ENCODE results near the gene MICU1.

Gene MICU1

DNA sequence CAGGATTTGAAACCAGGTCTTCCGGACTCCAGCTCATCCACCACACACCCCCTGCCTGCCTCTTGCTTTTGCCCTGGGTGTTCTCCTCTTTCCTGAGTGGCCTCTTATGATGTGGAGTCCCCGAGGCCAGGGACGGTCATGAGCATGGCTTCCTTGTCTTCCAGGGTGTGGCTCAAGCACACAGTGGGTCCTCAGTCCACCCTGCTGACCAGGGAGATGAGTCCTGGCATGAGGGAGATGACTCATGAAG lies 303.9 kb downstream of the MICU1 start:
- no peak overlapping the region for H2AFZ ChIP-seq (ENCODE audit: low read depth)
- H4K20me1 ChIP-seq (ENCODE audit: insufficient read depth): no peaks in the 10 kb centered on the region
- H3K27ac ChIP-seq: peak overlapping the region; percentile 98
- no peaks in the 10 kb centered on the region for H3K27me3 ChIP-seq (ENCODE audit: insufficient read depth, low read depth)
- H3K4me2 ChIP-seq: peak overlapping the region; percentile 99; the same call in 1 of the 2 replicates
- no peaks in the 10 kb centered on the region for H3K79me2 ChIP-seq (ENCODE audit: insufficient read depth, low read depth)
- no peak overlapping the region for H3K4me3 ChIP-seq (IDR thresholded peaks at IDR 0.05; ENCODE audit: insufficient read depth, low read depth, low read length)
- H3K36me3 ChIP-seq (ENCODE audit: insufficient read depth): no peaks in the 10 kb centered on the region
- TF ChIP-seq, protein P1, sequence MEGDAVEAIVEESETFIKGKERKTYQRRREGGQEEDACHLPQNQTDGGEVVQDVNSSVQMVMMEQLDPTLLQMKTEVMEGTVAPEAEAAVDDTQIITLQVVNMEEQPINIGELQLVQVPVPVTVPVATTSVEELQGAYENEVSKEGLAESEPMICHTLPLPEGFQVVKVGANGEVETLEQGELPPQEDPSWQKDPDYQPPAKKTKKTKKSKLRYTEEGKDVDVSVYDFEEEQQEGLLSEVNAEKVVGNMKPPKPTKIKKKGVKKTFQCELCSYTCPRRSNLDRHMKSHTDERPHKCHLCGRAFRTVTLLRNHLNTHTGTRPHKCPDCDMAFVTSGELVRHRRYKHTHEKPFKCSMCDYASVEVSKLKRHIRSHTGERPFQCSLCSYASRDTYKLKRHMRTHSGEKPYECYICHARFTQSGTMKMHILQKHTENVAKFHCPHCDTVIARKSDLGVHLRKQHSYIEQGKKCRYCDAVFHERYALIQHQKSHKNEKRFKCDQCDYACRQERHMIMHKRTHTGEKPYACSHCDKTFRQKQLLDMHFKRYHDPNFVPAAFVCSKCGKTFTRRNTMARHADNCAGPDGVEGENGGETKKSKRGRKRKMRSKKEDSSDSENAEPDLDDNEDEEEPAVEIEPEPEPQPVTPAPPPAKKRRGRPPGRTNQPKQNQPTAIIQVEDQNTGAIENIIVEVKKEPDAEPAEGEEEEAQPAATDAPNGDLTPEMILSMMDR (conservative IDR thresholded peaks at IDR 0.05; ENCODE audit: low read depth, low read length): no peak
- H3K4me1 ChIP-seq (ENCODE audit: low read depth, poor library complexity, severe bottlenecking): peaks cover 66% of the 10 kb centered on the region
- no peak overlapping the region; the same call in 1 of the 2 replicates for H3K9ac ChIP-seq

- H3K36me3 ChIP-seq (ENCODE audit: insufficient read depth): no peaks in the 10 kb centered on the region
- peak overlapping the region; percentile 95 for H3K9ac ChIP-seq
- TF ChIP-seq, protein P1 (conservative IDR thresholded peaks at IDR 0.05; ENCODE audit: low read depth, low read length): no peak
- peak overlapping the region; percentile 98 for H3K27ac ChIP-seq
- H3K4me3 ChIP-seq (IDR thresholded peaks at IDR 0.05; ENCODE audit: insufficient read depth, low read depth, low read length): no peak overlapping the region
- H3K79me2 ChIP-seq (ENCODE audit: insufficient read depth, low read depth): no peaks in the 10 kb centered on the region
- peaks cover 71% of the 10 kb centered on the region for H3K4me1 ChIP-seq (ENCODE audit: low read depth, poor library complexity, severe bottlenecking)
- no peaks in the 10 kb centered on the region for H3K27me3 ChIP-seq (ENCODE audit: insufficient read depth, low read depth)
- H4K20me1 ChIP-seq (ENCODE audit: insufficient read depth): no peaks in the 10 kb centered on the region
- H3K4me2 ChIP-seq: peak overlapping the region; percentile 99
- H2AFZ ChIP-seq (ENCODE audit: low read depth): peak overlapping the region; percentile 41; the same call in 1 of the 2 replicates
Measured at GRCh38 chr10:72321248-72322029, 304.4 kb downstream of the MICU1 start.

DNA sequence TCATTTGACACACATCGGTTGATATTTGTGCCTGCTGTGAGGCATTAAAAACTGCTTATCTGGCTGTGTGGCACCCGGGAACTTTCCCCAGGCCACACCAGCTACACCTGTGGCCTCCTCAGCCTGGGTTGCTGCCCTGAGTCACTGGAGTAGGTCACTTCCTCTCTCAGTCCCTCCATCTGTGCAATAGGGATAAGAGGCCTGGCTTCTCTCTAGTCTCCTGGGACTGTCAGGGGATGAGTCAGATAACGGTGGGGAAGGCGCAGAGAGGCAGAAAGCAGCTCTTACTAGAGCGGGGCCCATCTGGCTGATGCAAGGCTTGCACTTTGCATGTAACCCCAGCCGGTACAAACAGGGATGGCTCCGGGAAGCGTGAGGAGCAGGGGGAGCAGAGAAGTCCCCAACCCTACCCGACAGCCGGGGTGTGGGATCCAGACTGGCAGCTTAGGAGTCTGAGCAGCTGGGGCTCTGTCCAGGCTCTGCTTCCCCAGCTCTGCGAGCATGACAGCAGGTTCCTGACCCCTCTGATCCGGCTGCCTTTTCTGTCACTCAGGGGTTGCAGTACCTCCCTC lies 305.1 kb downstream of the MICU1 start:
- H3K79me2 ChIP-seq (ENCODE audit: insufficient read depth, low read depth): no peaks in the 10 kb centered on the region
- H3K27ac ChIP-seq: peak overlapping the region; percentile 98
- H4K20me1 ChIP-seq (ENCODE audit: insufficient read depth): no peaks in the 10 kb centered on the region
- peak overlapping the region; percentile 99 for H3K4me2 ChIP-seq
- peak overlapping the region; percentile 95 for H3K9ac ChIP-seq
- H2AFZ ChIP-seq (ENCODE audit: low read depth): peak overlapping the region; percentile 41; the same call in 1 of the 2 replicates
- TF ChIP-seq, protein P1 (conservative IDR thresholded peaks at IDR 0.05; ENCODE audit: low read depth, low read length): no peak
- H3K27me3 ChIP-seq (ENCODE audit: insufficient read depth, low read depth): no peaks in the 10 kb centered on the region
- H3K36me3 ChIP-seq (ENCODE audit: insufficient read depth): no peaks in the 10 kb centered on the region
- H3K4me3 ChIP-seq (IDR thresholded peaks at IDR 0.05; ENCODE audit: insufficient read depth, low read depth, low read length): no peak overlapping the region
- H3K4me1 ChIP-seq (ENCODE audit: low read depth, poor library complexity, severe bottlenecking): peaks cover 78% of the 10 kb centered on the region

- Histone ChIP-seq H2AFZ (ENCODE audit: low read depth) (peak overlapping the region; percentile 51), H3K4me1 (ENCODE audit: low read depth, poor library complexity, severe bottlenecking) (peaks cover 87% of the 10 kb centered on the region)
Measured at GRCh38 chr10:72319416-72320254, 306.2 kb downstream of the MICU1 start.

More at GRCh38 chr10:72319416-72320254, 306.2 kb downstream of the MICU1 start:
- H4K20me1 ChIP-seq (ENCODE audit: insufficient read depth): no peaks in the 10 kb centered on the region
- no peaks in the 10 kb centered on the region for H3K27me3 ChIP-seq (ENCODE audit: insufficient read depth, low read depth)
- TF ChIP-seq, protein P1 (conservative IDR thresholded peaks at IDR 0.05; ENCODE audit: low read depth, low read length): no peak
- H3K9ac ChIP-seq: peak overlapping the region; percentile 95
- no peak overlapping the region for H3K4me3 ChIP-seq (IDR thresholded peaks at IDR 0.05; ENCODE audit: insufficient read depth, low read depth, low read length)
- H3K36me3 ChIP-seq (ENCODE audit: insufficient read depth): no peaks in the 10 kb centered on the region
- H3K79me2 ChIP-seq (ENCODE audit: insufficient read depth, low read depth): no peaks in the 10 kb centered on the region
- H3K4me2 ChIP-seq: peak overlapping the region; percentile 99
- H3K27ac ChIP-seq: peak overlapping the region; percentile 98

Data from KMS-11 (cell line).